HEK293 (cell line): ENCODE results near the gene TRAK1.

Experiments used
- CTCF ChIA-PET: fragments of 350-600 bp; formaldehyde crosslinking; extraction: SDS; loops from one replicate; lab custom pipeline; 2021; ENCODE audit warnings: antibody characterized with exemption; lab: Yijun Ruan, JAX
- POLR2A ChIA-PET: fragments of 300-600 bp; formaldehyde crosslinking; extraction: SDS; loops from one replicate; lab custom pipeline; 2020; ENCODE audit warnings: antibody characterized with exemption, inconsistent platforms; lab: Yijun Ruan, JAX
- H3K27ac ChIP-seq: fragments of 200-500 bp; sonication (Bioruptor generic); 2 replicates; pipeline ENCODE4 v1.5.1; 2014; ENCODE audit warnings: low read depth, low read length, control low read depth, inconsistent platforms; ENCODE audit errors: extremely low read depth
- H3K36me3 ChIP-seq, 2 experiments: fragments of 200-500 bp in 1 of 2; sonication (Bioruptor generic) in 1 of 2; 1 replicate in 1 of 2; 2 replicates in 1 of 2; pipeline ENCODE4 v1.5.1; 2014 to 2017; ENCODE audit warnings: inconsistent platforms in 2 of 2, low read length in 2 of 2; ENCODE audit not compliant: control insufficient read depth in 2 of 2, insufficient read depth in 1 of 2
- H3K4me1 ChIP-seq: fragments of 200-500 bp; sonication (Bioruptor generic); 2 replicates; pipeline ENCODE4 v1.5.1; 2014; ENCODE audit warnings: mild to moderate bottlenecking, low read length, inconsistent platforms; ENCODE audit not compliant: control insufficient read depth, insufficient read depth
- H3K4me3 ChIP-seq: 2 replicates; pipeline ENCODE4 v1.5.1; 2011; ENCODE audit warnings: low read depth, mild to moderate bottlenecking, control low read depth, low read length, moderate library complexity
- H3K9me3 ChIP-seq: fragments of 200-500 bp; sonication (Bioruptor generic); 2 replicates; pipeline ENCODE4 v1.5.1; 2014; ENCODE audit warnings: low read depth, low read length, inconsistent platforms; ENCODE audit not compliant: control insufficient read depth, insufficient read depth
- BCL11A ChIP-seq: fragments of 450-650 bp; formaldehyde crosslinking; IDR thresholded peaks from 2 replicates; pipeline ENCODE4 v1.5.1; 2016; ENCODE audit warnings: low read depth, missing biosample characterization, missing genetic modification characterization
- FEZF1 ChIP-seq: fragments of 450-650 bp; formaldehyde crosslinking; IDR thresholded peaks from 2 replicates; pipeline ENCODE4 v1.5.1; 2016; ENCODE audit warnings: missing biosample characterization, missing genetic modification characterization
- GLIS1 ChIP-seq: fragments of 450-650 bp; formaldehyde crosslinking; IDR thresholded peaks from 2 replicates; pipeline ENCODE4 v1.5.1; 2016; ENCODE audit warnings: missing biosample characterization, missing genetic modification characterization
- HOXA7 ChIP-seq: sonication (generic); formaldehyde crosslinking; IDR thresholded peaks from 2 replicates; pipeline ENCODE4 v1.8.1; 2022; ENCODE audit warnings: missing genetic modification reagents, borderline replicate concordance
- HOXC10 ChIP-seq: sonication (generic); formaldehyde crosslinking; IDR thresholded peaks from 2 replicates; pipeline ENCODE4 v1.8.1; 2023; ENCODE audit warnings: mild to moderate bottlenecking, missing genetic modification reagents
- INSM2 ChIP-seq: fragments of 450-650 bp; formaldehyde crosslinking; IDR thresholded peaks from 2 replicates; pipeline ENCODE4 v1.5.1; 2016; ENCODE audit warnings: missing biosample characterization, missing genetic modification characterization
- OSR2 ChIP-seq: fragments of 450-650 bp; formaldehyde crosslinking; IDR thresholded peaks from 2 replicates; pipeline ENCODE4 v1.5.1; 2016; ENCODE audit warnings: missing biosample characterization, missing genetic modification characterization
- TSHZ1 ChIP-seq: fragments of 450-650 bp; formaldehyde crosslinking; IDR thresholded peaks from 2 replicates; pipeline ENCODE4 v1.5.1; 2016; ENCODE audit warnings: missing biosample characterization, missing genetic modification characterization, borderline replicate concordance
- ZBTB21 ChIP-seq: fragments of 450-650 bp; formaldehyde crosslinking; IDR thresholded peaks from 2 replicates; pipeline ENCODE4 v1.5.1; 2017; ENCODE audit warnings: missing biosample characterization, missing genetic modification characterization
- ZBTB48 ChIP-seq: fragments of 450-650 bp; formaldehyde crosslinking; IDR thresholded peaks from 2 replicates; pipeline ENCODE4 v1.5.1; 2016; ENCODE audit warnings: missing biosample characterization, missing genetic modification characterization
- ZBTB49 ChIP-seq: fragments of 450-650 bp; formaldehyde crosslinking; IDR thresholded peaks from 2 replicates; pipeline ENCODE4 v1.5.1; 2016; ENCODE audit warnings: missing biosample characterization, missing genetic modification characterization, low read depth
- ZBTB6 ChIP-seq: fragments of 450-650 bp; formaldehyde crosslinking; IDR thresholded peaks from 2 replicates; pipeline ENCODE4 v1.5.1; 2017; ENCODE audit warnings: missing biosample characterization, missing genetic modification characterization
- ZNF24 ChIP-seq: fragments of 450-650 bp; formaldehyde crosslinking; IDR thresholded peaks from 2 replicates; pipeline ENCODE4 v1.5.1; 2016; ENCODE audit warnings: missing biosample characterization, missing genetic modification characterization
- ZNF341 ChIP-seq: fragments of 450-650 bp; formaldehyde crosslinking; IDR thresholded peaks from 2 replicates; pipeline ENCODE4; 2016; ENCODE audit warnings: low read depth, missing biosample characterization, missing genetic modification characterization
- ZNF549 ChIP-seq: fragments of 450-650 bp; IDR thresholded peaks from 2 replicates; pipeline ENCODE4 v1.5.1; 2018; ENCODE audit warnings: missing biosample characterization, missing genetic modification characterization, mild to moderate bottlenecking, inconsistent platforms, moderate library complexity
- ZNF560 ChIP-seq: fragments of 450-650 bp; formaldehyde crosslinking; IDR thresholded peaks from 2 replicates; pipeline ENCODE4 v1.5.1; 2017; ENCODE audit warnings: missing biosample characterization, missing genetic modification characterization, borderline replicate concordance
- ZNF623 ChIP-seq: fragments of 450-650 bp; formaldehyde crosslinking; IDR thresholded peaks from 2 replicates; pipeline ENCODE4 v1.5.1; 2016; ENCODE audit warnings: missing biosample characterization, missing genetic modification characterization
- ZNF626 ChIP-seq: fragments of 450-650 bp; sonication (Bioruptor Pico); formaldehyde crosslinking; IDR thresholded peaks from 2 replicates; pipeline ENCODE4 v1.5.1; 2018; ENCODE audit warnings: missing biosample characterization, missing genetic modification characterization, inconsistent platforms
- ZNF629 ChIP-seq: fragments of 450-650 bp; formaldehyde crosslinking; IDR thresholded peaks from 2 replicates; pipeline ENCODE4 v1.5.1; 2017; ENCODE audit warnings: missing biosample characterization, missing genetic modification characterization
- ZNF76 ChIP-seq: fragments of 450-650 bp; formaldehyde crosslinking; IDR thresholded peaks from 2 replicates; pipeline ENCODE4; 2016; ENCODE audit warnings: low read depth, missing biosample characterization, missing genetic modification characterization, borderline replicate concordance
- ZNF837 ChIP-seq: fragments of 450-650 bp; formaldehyde crosslinking; IDR thresholded peaks from 2 replicates; pipeline ENCODE4 v1.5.1; 2016; ENCODE audit warnings: missing biosample characterization, missing genetic modification characterization

Gene TRAK1

GRCh38 chr3:42191443-42191747, 100.2 kb downstream of the TRAK1 start:
- H3K27ac ChIP-seq, result no peak overlapping the region
- no peaks in the 10 kb centered on the region for H3K4me1 ChIP-seq
- CTCF ChIA-PET, result interaction anchor here (0.6 to 4.1 kb wide), 31 partner anchors 8 to 1865 kb away, joined by 3 to 83 read pairs (median 5); no protein-coding TSS in a partner anchor
- peaks cover 0 to 58% of the 10 kb centered on the region in 2 experiments; a peak in 2 of 3 replicates for H3K36me3 ChIP-seq
- POLR2A ChIA-PET, result interaction anchor here (0.6 kb wide), 1 partner anchor 250 kb away, joined by 3 read pairs; no protein-coding TSS in a partner anchor
- H3K9me3 ChIP-seq, result no peaks in the 10 kb centered on the region
- no peak overlapping the region for H3K4me3 ChIP-seq
- TF ChIP-seq TSHZ1 (tag by site-specific recombination), result no peak
- no peak for TF ChIP-seq HOXC10 (CRISPR knock-in tag)
- no peak for TF ChIP-seq ZNF24 (tag by site-specific recombination)
- no peak for TF ChIP-seq FEZF1 (tag by site-specific recombination)
- TF ChIP-seq GLIS1 (tag by site-specific recombination), result no peak
- no peak for TF ChIP-seq ZNF626 (tag by site-specific recombination)
- no peak for TF ChIP-seq ZBTB6 (tag by site-specific recombination)
- TF ChIP-seq, all 188 proteins: peak for 0

- no peak overlapping the region for H3K27ac ChIP-seq
- no peaks in the 10 kb centered on the region for H3K4me1 ChIP-seq
- no peaks in the 10 kb centered on the region for H3K9me3 ChIP-seq
- ChIA-PET CTCF (interaction anchor here (0.6 to 4.1 kb wide), 6 partner anchors 17 to 297 kb away, joined by 3 to 83 read pairs (median 12); no protein-coding TSS in a partner anchor), POLR2A (no interaction called here)
- H3K36me3 ChIP-seq, result peaks cover 0 to 67% of the 10 kb centered on the region in 2 experiments; a peak in 2 of 3 replicates
- H3K4me3 ChIP-seq, result no peak overlapping the region
- TF ChIP-seq ZNF76 (tag by site-specific recombination) (no peak), ZNF629 (tag by site-specific recombination) (no peak), ZNF341 (tag by site-specific recombination) (no peak), ZNF560 (tag by site-specific recombination) (no peak), ZBTB48 (no peak), OSR2 (tag by site-specific recombination) (no peak), ZBTB49 (no peak), BCL11A (tag by site-specific recombination) (no peak), INSM2 (tag by site-specific recombination) (no peak), ZNF837 (no peak), TSHZ1 (tag by site-specific recombination) (no peak), ZNF549 (tag by site-specific recombination) (no peak), HOXA7 (no peak), ZBTB21 (tag by site-specific recombination) (no peak), ZNF623 (tag by site-specific recombination) (no peak)
Measured at GRCh38 chr3:42192334-42193200, 101.4 kb downstream of the TRAK1 start.
